AG04449 (cell line): ENCODE results near the gene DEDD.

Experiments used
- CTCF ChIA-PET: fragments of 350-600 bp; formaldehyde crosslinking; extraction: SDS; loops from one replicate; lab custom pipeline; 2021; ENCODE audit warnings: antibody characterized with exemption; lab: Yijun Ruan, JAX
- POLR2A ChIA-PET: fragments of 400-600, 350-600 bp; formaldehyde crosslinking; extraction: SDS; loops from one replicate; lab custom pipeline; 2020; ENCODE audit warnings: antibody characterized with exemption, inconsistent platforms; lab: Yijun Ruan, JAX
- DNase-seq: peaks from one replicate; pipeline ENCODE4 v3.0.0-alpha.2; 2010; ENCODE audit warnings: low read depth, low spot score
- H3K4me3 ChIP-seq: 2 replicates; pipeline ENCODE4 v1.5.1; 2011; ENCODE audit warnings: low read depth, mild to moderate bottlenecking, control low read depth, low read length
- TF ChIP-seq, protein P1 (sequence below): IDR thresholded peaks from one replicate; pipeline ENCODE4 v1.5.1; 2011; ENCODE audit warnings: mild to moderate bottlenecking, moderate library complexity, low read length, control low read depth, inconsistent platforms; ENCODE audit not compliant: insufficient read depth; ENCODE audit errors: missing control alignments

DEDD gene

DNA sequence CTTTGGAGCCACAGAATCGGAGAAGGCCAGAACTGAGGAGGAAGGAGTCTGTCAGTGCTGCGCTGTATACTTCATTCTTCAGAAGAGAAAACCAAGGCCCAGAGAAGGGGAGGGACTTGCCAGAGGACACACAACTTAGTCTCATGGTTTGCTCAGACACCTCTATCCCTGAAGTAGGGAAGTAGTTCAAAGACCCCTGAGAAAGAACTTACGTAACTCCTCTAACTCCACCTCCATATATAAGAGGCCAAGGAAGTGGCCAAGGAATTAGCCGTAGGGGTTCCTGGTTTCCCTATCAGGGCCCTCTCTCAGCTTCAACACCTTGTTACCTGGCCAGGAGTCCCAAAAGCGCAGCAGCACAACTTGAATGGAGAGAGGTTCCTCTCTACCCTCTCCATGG, 42.5 kb downstream of the DEDD start:
- no peak overlapping the region for H3K4me3 ChIP-seq
- DNase-seq: no peak
- TF ChIP-seq, protein P1, sequence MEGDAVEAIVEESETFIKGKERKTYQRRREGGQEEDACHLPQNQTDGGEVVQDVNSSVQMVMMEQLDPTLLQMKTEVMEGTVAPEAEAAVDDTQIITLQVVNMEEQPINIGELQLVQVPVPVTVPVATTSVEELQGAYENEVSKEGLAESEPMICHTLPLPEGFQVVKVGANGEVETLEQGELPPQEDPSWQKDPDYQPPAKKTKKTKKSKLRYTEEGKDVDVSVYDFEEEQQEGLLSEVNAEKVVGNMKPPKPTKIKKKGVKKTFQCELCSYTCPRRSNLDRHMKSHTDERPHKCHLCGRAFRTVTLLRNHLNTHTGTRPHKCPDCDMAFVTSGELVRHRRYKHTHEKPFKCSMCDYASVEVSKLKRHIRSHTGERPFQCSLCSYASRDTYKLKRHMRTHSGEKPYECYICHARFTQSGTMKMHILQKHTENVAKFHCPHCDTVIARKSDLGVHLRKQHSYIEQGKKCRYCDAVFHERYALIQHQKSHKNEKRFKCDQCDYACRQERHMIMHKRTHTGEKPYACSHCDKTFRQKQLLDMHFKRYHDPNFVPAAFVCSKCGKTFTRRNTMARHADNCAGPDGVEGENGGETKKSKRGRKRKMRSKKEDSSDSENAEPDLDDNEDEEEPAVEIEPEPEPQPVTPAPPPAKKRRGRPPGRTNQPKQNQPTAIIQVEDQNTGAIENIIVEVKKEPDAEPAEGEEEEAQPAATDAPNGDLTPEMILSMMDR: no peak
- ChIA-PET POLR2A (no interaction called here), CTCF (interaction anchor here (1.0 to 7.8 kb wide), 3 partner anchors 9 to 93 kb away, joined by 4 to 82 read pairs (median 5); partner anchors contain the start of gene KLHDC9)

- CTCF ChIA-PET: interaction anchor here (0.5 to 7.8 kb wide), 4 partner anchors 9 to 92 kb away, joined by 3 to 82 read pairs (median 4); partner anchors contain the start of gene KLHDC9
- POLR2A ChIA-PET: interaction anchor here (1.1 to 1.3 kb wide), 2 partner anchors 12 to 44 kb away, joined by 3 to 4 read pairs; partner anchors contain the start of gene USF1
Observed at GRCh38 chr1:161089251-161089924, 43.1 kb downstream of the DEDD start, which contains the start of gene NECTIN4. Gene NECTIN4, minus strand, starts transcription at chr1:161089558. Its CDS starts 262 bp downstream, at chr1:161089296.

GRCh38 chr1:161088587-161089110, 43.8 kb downstream of the DEDD start:
- no peak for DNase-seq
- TF ChIP-seq, protein P1: no peak
- ChIA-PET CTCF (interaction anchor here (1.0 to 7.8 kb wide), 4 partner anchors 10 to 93 kb away, joined by 3 to 82 read pairs (median 4); partner anchors contain the start of gene KLHDC9), POLR2A (interaction anchor here (1.1 to 1.3 kb wide), 2 partner anchors 12 to 43 kb away, joined by 3 to 4 read pairs; partner anchors contain the start of gene USF1)
- H3K4me3 ChIP-seq: no peak overlapping the region

More at GRCh38 chr1:161089251-161089924, 43.1 kb downstream of the DEDD start, which contains the start of gene NECTIN4:
- no peak for DNase-seq
- TF ChIP-seq, protein P1: no peak
- no peak within 1 kb of the TSS for H3K4me3 ChIP-seq

DNA sequence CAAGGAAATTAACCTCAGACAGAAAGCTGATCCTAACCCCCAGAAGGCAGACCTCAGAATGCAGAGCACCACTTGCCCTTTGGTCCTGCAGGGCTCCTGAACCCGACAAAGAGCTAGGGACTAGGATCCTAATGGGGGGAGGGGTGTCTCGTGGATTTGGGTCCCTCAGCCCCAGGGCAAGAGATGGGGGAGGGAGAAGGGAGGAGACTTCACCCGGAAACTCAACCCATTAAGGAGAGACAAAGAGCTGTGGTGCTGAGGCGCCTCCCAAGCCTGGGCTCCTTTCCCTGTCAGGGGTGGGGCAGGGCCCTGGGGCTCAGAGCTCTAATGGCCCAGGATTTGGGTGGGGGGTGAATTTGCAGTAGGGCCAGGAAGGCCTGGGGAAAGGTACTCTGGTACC, 46.0 kb downstream of the DEDD start:
- TF ChIP-seq, protein P1: no peak
- H3K4me3 ChIP-seq: no peak overlapping the region
- ChIA-PET CTCF (interaction anchor here (0.6 to 7.8 kb wide), 5 partner anchors 12 to 89 kb away, joined by 3 to 82 read pairs (median 5); partner anchors contain the start of gene KLHDC9), POLR2A (interaction anchor here (1.2 kb wide), 1 partner anchor 41 kb away, joined by 4 read pairs; the partner anchor contains the start of gene USF1)
- DNase-seq: no peak

DNA sequence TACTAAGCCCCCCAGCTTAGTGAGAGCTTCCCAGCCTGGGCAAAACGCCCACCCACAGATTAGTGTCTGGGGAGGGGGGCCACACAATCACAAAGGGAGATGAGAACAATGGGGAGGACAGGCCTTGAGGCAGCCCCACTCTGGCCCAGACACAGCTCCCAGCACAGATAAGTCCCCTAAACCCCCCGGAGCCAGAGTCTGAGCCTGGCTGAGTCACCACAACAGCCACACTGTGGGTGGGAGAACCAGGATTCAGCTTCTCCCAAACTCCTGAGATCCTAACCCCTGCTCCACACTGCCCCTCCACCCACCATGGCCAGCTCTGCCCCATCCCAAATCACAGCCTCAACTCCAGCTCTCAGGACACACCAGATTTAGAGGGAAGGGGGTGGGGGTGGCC, 47.3 kb downstream of the DEDD start:
- DNase-seq: no peak
- CTCF ChIA-PET: interaction anchor here (0.6 to 7.8 kb wide), 7 partner anchors 9 to 87 kb away, joined by 3 to 82 read pairs (median 5); partner anchors contain the start of gene KLHDC9
- no peak overlapping the region for H3K4me3 ChIP-seq
- POLR2A ChIA-PET: no interaction called here
- TF ChIP-seq, protein P1: no peak
